ENCODE results near the gene FZD2.
A peak's percentile ranks its signal among the peaks of the same experiment; 100 is the strongest.

FZD2 gene

GRCh38 chr17:44607836-44608690, 50.8 kb downstream of the FZD2 start:
- no peak overlapping the region for H3K4me3 ChIP-seq (ENCODE audit: low read depth, low read length)
- TF ChIP-seq, protein P1, sequence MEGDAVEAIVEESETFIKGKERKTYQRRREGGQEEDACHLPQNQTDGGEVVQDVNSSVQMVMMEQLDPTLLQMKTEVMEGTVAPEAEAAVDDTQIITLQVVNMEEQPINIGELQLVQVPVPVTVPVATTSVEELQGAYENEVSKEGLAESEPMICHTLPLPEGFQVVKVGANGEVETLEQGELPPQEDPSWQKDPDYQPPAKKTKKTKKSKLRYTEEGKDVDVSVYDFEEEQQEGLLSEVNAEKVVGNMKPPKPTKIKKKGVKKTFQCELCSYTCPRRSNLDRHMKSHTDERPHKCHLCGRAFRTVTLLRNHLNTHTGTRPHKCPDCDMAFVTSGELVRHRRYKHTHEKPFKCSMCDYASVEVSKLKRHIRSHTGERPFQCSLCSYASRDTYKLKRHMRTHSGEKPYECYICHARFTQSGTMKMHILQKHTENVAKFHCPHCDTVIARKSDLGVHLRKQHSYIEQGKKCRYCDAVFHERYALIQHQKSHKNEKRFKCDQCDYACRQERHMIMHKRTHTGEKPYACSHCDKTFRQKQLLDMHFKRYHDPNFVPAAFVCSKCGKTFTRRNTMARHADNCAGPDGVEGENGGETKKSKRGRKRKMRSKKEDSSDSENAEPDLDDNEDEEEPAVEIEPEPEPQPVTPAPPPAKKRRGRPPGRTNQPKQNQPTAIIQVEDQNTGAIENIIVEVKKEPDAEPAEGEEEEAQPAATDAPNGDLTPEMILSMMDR (IDR thresholded peaks at IDR 0.05; ENCODE audit: low read depth, low read length), result no peak
- H3K4me1 ChIP-seq, result no peaks in the 10 kb centered on the region; the same call in 1 of the 2 replicates
- no peaks in the 10 kb centered on the region for H3K27me3 ChIP-seq
- no peaks in the 10 kb centered on the region for H3K36me3 ChIP-seq
- H3K9me3 ChIP-seq, result no peaks in the 10 kb centered on the region
- DNase-seq, result peak; percentile 41

- TF ChIP-seq, protein P1 (IDR thresholded peaks at IDR 0.05; ENCODE audit: low read depth, low read length), result no peak
- Histone ChIP-seq H3K36me3 (no peaks in the 10 kb centered on the region), H3K4me3 (ENCODE audit: low read depth, low read length) (no peak overlapping the region), H3K4me1 (no peaks in the 10 kb centered on the region; the same call in 1 of the 2 replicates), H3K27me3 (no peaks in the 10 kb centered on the region), H3K9me3 (no peaks in the 10 kb centered on the region)
- DNase-seq, result no peak
These were observed 51.6 kb downstream of the FZD2 start for GRCh38 chr17:44608727-44609435.

DNA sequence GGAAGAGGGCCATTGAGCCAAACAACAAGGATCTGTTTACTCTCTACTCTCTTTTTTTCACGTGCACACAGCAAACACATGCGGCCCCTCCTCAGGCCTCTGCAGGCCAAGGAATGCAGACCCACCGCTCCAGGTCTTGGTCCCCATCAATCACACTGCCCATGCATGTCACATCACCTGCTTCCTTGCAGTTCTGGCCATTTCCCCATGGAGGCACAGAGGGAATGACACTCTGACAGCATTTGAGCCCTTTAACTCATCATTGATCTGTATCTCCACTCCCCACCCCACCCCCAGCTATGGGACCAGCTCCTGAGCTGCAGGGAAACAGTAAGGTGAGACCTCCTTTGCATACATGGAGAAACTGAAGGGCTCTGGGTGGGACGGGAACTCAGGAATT, 53.0 kb downstream of the FZD2 start:
- Histone ChIP-seq H3K36me3 (no peaks in the 10 kb centered on the region), H3K4me1 (no peaks in the 10 kb centered on the region; the same call in 1 of the 2 replicates), H3K9me3 (no peaks in the 10 kb centered on the region), H3K27me3 (no peaks in the 10 kb centered on the region), H3K4me3 (ENCODE audit: low read depth, low read length) (no peak overlapping the region)
- DNase-seq, result no peak
- TF ChIP-seq, protein P1 (IDR thresholded peaks at IDR 0.05; ENCODE audit: low read depth, low read length), result no peak
